Activated CD8-positive, alpha-beta memory T cell treated with anti-CD3 and anti-CD28 coated beads, Interleukin-2, amount 50 U/mL, for 24 hours (primary cell): Measurements from ENCODE around the gene ADD2.
"Not testable (repeated sequence)": the region's sequence is repeated elsewhere in the genome, so short reads cannot be mapped to it uniquely, and the experiment has no call there.

Source experiments
- DNase-seq: peaks from one replicate; pipeline ENCODE4 v3.0.0-alpha.2; 2020; ENCODE audit errors: extremely low read depth

The ADD2 gene

DNA sequence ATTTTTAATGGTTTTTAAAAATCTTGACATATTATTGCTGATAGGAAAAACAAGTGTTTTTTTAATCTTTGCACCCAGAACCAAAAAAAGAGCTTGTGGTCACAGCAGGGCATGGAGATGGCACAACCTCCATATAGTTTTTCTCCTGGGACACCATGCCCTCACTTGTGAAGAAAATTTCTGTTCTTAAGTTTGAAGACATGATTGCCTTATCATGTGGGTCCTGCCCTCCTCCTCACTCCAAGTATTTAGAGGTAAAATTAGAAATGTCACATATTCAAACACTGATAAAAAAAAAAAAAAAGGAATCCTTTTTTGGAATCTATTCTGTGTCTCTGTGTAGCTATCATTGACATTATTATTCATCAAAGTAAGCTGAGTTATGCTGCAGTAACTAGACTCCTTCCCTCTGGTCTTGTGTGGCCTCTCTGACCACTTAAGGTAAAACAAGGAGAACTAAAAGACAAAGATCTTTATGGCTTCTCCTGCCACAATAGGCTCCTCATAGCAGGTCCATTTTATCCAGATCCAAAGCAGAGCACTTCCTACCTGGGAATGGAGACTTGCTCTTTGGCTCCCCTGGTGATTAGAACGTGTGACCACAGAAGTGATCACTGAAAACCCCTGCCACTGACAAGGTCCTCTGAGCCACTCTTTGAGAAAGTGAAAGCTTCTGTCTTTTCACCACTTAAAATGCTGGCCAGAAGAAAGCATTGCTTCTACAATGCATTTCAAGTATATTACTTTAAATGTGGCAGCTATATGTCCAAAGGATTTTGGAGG is 19.8 kb downstream of the ADD2 start:
- no peak for DNase-seq

- DNase-seq, result no peak
Observed at GRCh38 chr2:70747284-70747683, 20.7 kb downstream of the ADD2 start.

DNA sequence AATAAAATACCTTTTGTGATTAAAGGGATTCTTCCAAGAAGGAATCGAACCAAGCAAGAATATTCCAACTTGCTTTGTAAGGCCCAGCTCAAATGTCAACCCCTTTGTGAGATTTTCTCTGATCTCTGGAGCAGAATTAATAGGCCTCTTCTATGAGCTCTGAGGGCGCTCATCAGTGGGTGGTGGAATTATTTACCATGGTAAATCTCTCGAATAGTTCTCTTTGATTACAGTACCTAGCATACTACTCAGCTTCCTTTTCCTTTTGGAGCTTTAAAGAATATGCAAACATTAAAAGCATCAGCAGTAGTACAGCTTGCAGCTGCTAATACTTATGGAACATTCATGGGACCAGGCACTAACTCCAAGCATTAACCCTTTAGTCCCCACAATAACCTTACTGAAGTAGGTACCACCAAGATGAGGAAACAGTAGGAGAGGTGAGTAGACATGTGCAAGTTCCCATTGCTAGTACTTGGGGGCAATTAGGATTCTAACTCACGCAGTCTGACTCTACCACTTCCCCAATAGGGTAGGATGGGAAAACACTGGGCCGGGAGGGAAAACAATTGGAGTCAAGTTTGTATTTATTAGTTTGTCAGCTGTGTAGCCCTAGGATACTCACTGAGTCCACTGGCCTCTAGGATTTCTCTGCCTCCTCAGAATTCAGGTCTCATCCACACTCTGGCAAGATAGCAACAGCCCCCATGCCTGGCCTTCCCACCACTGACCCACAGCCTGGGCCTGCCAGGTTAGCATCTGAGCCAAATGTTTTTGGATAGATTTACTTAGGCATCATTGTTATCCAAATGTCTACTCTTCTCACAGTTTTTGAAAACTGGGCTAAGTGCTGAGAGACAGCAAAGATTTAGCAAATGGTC is 21.7 kb downstream of the ADD2 start:
- DNase-seq, result no peak

DNA sequence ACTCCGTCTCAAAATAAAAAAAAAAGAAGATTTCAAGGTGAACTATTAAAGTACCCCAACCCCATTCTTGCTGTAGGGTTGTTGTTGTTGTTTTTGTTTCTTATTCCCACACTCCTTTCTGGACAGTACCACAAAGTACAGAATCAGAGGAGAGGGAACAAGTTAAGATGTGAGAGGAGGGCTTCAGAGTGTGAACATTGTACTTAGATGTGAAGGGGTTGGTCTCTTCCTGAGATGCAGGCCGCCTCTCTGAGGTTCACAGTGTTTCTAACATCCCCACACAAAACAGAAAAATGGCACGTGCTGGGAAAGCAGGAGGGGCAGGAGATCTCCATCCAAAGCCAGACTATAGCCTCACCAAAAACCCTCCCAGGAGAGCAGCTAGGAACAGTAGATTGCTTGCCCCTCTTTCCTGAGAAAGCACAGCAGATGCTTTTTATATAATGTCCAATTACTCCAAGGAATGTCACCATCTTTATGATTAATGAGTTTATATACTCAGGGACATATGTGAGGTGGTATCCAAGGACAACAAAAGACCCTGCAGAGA is 22.6 kb downstream of the ADD2 start:
- DNase-seq, result no peak

DNA sequence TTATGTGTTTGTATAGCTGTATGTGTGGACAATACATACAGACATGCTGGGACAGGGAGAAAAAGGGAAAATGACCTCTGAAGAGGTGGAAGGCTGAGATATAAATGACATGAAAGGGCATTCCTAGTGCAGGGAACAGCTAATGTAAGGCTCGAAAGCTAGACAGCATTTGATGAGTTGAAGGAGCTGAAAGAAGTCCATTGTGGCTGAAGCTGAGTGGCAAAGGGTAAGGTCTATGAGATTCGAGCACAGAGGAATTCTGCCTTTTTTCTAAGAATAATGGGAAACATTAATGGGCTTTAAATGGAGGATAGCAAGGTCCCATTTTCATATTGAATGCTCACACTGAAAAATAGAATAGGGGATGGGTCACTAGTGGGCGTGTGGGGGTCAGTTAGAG is 23.6 kb downstream of the ADD2 start:
- DNase-seq, result no peak

- DNase-seq, result no peak
Observed at GRCh38 chr2:70743677-70744076, 24.3 kb downstream of the ADD2 start.

DNA sequence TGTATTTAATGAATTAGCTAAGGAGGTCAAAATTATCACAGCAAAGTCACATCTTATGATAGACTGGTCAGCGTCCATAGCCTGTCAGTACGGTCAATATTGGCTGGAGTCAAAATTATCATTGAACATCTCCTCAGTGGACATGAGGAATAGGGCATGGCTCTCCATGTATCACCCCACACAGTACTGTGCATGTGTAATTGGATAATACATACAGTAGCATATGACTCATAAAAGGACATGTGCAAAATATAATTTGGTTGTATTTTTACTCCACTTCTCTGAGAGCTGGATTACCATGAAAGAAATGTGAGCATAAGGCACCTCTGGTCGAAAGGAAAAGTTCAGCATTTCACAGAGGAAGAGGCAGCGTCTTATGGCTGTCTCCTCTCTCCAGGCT is 24.9 kb downstream of the ADD2 start:
- no peak for DNase-seq

- DNase-seq, result not testable (repeated sequence)
Observed at GRCh38 chr2:70739492-70739891, 28.5 kb downstream of the ADD2 start.

DNA sequence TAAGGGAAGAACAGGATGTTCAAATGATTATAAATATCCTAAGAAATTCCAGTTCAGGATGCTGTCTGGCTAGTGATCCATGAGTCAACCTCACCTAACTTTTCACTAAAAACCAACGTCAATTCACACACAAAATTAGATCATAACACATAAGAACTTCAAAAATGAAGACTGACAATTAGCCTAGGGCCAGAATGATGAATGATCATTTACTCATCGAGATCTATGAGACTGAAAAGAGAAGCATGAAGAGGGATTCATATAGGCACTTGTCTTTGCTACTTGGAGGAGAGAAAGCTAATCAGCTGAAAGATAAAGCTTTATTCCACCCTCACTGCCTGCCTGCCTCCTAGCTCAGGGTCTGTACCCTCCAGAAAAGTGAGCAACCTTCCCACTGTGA is 29.8 kb downstream of the ADD2 start:
- no peak for DNase-seq

- no peak for DNase-seq
Observed at GRCh38 chr2:70735071-70735470, 32.9 kb downstream of the ADD2 start.

DNA sequence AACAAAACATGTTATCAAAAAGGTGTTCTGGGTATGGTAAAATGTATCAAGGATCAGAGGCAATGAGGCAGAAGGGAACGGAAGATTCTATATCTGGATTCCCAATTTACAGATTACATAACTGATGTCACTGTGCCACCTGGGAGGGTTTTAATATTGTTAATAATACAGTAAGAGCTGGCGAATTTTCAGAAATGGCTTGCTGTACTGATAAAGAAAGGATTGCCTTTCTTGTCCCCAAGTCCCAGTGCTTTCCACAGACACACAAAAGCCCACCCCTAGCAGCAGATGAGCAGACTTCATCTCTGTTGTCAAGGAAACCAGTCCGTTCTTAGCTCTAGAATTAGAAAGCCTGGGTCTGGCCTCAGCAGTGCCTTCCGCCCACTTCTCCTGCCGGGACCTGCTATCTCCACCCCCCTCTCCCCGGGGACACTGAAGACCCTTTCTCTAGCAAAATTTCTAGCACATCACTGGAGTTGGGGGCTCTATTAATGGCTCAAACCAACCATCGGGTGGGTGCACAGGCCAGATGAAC is 34.3 kb downstream of the ADD2 start:
- no peak for DNase-seq

GRCh38 chr2:70732766-70733645 is 35.0 kb downstream of the ADD2 start:
- DNase-seq, result no peak

- DNase-seq, result no peak
Observed at GRCh38 chr2:70730730-70731129, 37.3 kb downstream of the ADD2 start.

GRCh38 chr2:70729647-70730046 is 38.4 kb downstream of the ADD2 start:
- no peak for DNase-seq

GRCh38 chr2:70728128-70728527 is 39.9 kb downstream of the ADD2 start:
- DNase-seq, result no peak

- no peak for DNase-seq
Observed at GRCh38 chr2:70726947-70727725, 40.9 kb downstream of the ADD2 start.

DNA sequence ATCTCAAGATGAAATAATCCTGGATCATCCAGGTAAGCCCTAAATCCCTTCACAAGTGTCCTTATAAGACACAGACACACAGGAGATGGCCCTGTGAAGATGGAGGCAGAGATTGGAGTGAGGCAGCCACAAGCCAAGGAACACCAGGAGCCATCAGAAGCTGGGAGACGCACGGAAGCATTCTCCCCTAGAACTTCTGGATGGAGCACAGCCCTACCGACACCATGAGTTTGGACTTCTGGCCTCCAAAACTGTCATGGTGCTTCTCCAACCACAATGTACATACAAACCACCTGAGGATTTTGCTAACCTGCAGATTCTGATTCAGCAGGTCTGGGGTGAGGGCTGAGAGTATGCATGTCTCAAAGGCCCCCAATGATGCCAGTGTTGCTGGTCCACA is 42.5 kb downstream of the ADD2 start:
- DNase-seq, result no peak

DNA sequence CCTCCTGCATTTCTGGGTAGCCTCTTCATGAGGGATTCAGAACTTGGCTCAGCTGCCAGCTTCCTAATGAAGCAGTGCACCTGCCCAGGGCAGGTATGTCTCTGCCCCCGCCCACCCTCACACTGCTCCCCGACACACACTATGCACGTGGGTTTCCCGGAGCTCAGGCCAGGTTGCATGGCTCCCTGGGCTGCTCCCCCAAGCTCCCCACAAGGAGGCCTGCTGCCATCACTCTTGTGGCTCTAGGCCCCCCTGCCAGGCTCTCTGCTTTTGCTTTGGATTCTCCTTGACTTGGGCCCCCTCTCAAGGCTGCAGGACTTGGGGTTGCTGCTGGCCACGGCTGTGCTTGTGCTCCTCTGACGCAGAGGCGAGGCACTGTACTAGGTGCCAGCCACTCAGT is 43.6 kb downstream of the ADD2 start:
- DNase-seq, result no peak

- no peak for DNase-seq
Observed at GRCh38 chr2:70723286-70723885, 44.6 kb downstream of the ADD2 start.

DNA sequence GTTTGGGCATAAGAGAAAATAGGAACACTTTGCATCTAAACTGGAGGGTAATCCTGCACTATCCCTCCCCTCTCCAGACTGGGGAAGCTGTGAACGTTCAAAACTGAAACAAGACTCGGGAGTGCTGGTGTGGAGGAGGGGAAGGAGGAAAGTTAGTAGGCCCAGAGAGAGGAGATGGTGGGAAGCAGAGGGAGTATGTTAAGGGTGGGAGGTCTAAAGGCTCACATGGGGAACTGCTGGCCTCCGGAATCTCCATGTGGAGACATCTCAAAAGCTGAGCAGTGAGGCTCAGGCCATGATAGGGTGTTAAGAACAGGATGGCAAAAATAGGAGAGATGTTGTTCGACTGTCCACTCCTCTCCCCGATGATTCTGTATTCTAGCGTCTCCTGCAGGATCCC is 47.9 kb downstream of the ADD2 start:
- no peak for DNase-seq
